Measurements from ENCODE around the gene AXIN1. TPM values are rescaled to one million over a fixed set of nuclear protein-coding genes. Genes with fewer than 3 reads are reported as not detected.
A peak's percentile ranks its signal among the peaks of the same experiment; 100 is the strongest.

The AXIN1 gene
- total and polyA plus RNA-seq, 8 donors = 8.0 to 13.6 (median 10.8) TPM

DNA sequence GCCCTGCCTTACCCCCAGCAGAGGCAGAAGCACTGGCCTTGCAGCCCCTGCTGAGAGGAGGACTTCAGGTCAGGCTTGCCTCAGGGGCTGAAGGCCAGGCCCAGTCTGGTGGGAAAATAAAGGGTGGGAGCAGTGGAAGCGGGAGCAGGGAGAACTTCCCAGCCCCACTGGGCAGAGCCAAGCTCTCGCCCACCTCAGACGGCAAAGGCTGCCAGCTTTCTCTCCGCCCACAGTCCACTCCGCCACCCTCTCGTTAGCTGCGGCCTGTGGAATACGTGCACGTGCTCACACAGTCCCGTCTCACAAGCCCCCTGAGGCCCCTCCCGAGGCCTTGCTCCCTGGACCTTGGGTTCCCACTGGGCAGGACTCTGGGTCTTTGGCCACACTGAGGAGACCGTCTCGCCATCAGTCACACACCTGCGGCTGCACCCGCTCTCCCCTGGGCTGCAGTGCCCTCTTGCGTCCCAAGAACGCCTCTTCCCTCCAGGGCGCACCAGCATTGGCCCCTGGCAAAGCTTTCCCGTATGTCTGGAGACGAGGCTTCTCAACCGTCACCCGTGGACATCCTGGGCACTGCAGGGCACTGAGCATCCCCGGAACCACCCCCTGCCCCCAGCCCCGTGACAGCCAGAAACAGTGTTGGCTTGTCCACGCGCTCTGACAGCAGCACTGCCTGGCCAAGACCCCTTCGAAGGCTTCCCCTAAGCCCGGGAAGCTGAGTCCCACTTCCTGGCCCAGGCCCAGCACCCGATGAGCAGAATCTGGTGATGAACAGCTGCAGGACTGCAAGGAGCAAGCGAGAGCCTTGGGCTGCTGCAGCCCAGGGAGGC, 9.6 kb upstream of the AXIN1 start:
- Histone ChIP-seq H3K27ac (no peak overlapping the region), H3K27me3 (no peaks in the 10 kb centered on the region), H3K4me3 (no peak overlapping the region), H3K36me3 (no peaks in the 10 kb centered on the region), H3K4me1 (no peaks in the 10 kb centered on the region), H3K9me3 (no peaks in the 10 kb centered on the region)
- TF ChIP-seq, protein P1, sequence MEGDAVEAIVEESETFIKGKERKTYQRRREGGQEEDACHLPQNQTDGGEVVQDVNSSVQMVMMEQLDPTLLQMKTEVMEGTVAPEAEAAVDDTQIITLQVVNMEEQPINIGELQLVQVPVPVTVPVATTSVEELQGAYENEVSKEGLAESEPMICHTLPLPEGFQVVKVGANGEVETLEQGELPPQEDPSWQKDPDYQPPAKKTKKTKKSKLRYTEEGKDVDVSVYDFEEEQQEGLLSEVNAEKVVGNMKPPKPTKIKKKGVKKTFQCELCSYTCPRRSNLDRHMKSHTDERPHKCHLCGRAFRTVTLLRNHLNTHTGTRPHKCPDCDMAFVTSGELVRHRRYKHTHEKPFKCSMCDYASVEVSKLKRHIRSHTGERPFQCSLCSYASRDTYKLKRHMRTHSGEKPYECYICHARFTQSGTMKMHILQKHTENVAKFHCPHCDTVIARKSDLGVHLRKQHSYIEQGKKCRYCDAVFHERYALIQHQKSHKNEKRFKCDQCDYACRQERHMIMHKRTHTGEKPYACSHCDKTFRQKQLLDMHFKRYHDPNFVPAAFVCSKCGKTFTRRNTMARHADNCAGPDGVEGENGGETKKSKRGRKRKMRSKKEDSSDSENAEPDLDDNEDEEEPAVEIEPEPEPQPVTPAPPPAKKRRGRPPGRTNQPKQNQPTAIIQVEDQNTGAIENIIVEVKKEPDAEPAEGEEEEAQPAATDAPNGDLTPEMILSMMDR (IDR thresholded peaks at IDR 0.05) = peak; percentile 61 to 77 (median 69)
- intact Hi-C loops (cut with DNase I) = loop anchor here in 1 of 3 donors (5.0 kb wide), 1 partner anchor 255 kb away; no protein-coding TSS in a partner anchor
- WGBS, 2 donors = 17 to 19% methylated on average over 30 of the region's 30 CpGs
- FAIRE-seq (no peak), ATAC-seq (peak; percentile 87 to 96 (median 93)), DNase-seq (peak; percentile 69 to 95 (median 84))

DNA sequence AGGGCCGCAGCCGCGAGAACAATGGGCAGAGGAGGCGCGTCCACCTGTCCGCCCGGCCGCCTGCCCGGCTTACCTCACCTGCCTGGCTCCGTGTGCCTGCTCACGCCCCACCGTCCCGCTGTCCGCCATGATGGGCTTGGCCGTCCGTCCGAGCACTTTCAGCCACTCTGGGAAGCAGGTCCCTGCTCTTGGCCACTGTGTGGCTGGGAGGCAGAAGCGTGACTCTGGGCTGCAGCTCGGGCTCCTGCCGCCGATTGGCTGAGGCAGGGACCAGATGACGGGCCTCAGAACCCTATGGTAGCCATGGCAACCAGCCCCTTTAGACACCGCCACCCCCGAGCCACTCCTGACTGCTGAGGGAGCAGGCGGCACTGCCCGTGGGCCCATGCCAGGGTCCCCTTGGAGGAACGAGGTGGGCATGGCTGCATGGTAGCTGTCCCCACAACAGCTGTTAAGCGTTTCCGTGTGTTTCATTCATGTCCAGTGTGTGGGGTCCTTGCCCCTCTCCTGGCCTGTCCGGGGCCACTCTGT, 8.9 kb upstream of the AXIN1 start:
- Histone ChIP-seq H3K4me1 (no peaks in the 10 kb centered on the region), H3K27me3 (no peaks in the 10 kb centered on the region), H3K27ac (no peak overlapping the region), H3K9me3 (no peaks in the 10 kb centered on the region), H3K4me3 (no peak overlapping the region), H3K36me3 (no peaks in the 10 kb centered on the region)
- FAIRE-seq (no peak), ATAC-seq (no peak), DNase-seq (peak in 4 of 6 donors; percentile 21 to 71 (median 50))
- intact Hi-C loops (cut with DNase I) = loop anchor here in 1 of 3 donors (5.0 kb wide), 1 partner anchor 254 kb away; no protein-coding TSS in a partner anchor
- TF ChIP-seq, protein P1 (IDR thresholded peaks at IDR 0.05) = no peak
- WGBS, 2 donors = 70 to 76% methylated on average over 25 to 30 of the region's 30 CpGs

DNA sequence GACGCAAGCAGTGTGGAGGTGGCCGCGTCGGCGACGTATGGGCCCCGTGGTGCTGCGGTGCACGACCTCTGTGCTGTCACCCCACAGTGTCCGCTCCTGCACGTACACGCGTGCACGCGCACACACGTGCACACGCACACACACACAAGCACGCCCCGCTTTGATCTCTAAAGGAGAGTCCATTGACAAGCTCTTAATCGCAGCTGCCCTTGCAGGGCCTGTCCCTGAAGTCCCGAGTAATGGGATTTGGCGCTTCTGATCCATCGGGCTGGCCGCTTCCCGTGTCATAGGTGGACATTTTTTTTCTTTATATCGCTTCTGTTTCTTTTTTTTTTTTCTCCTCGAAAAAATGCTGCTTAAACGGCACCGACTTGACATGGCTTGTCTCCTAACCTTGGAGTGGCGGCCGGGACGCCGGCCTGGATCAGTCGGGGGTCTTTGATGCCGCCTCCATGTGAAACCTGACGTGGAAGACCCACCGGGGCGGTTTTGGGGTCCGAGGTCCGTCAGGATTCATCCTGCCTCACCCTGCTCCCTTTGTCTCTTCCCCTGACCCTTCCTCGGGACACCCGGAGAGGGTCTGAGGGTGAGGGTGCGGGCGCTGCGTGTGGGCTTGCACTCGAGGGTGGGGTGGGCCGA, 8.3 kb upstream of the AXIN1 start:
- DNase-seq (peak in 2 of 6 donors; percentile 17 to 49), FAIRE-seq (no peak), ATAC-seq (no peak)
- Histone ChIP-seq H3K27me3 (no peaks in the 10 kb centered on the region), H3K9me3 (no peaks in the 10 kb centered on the region), H3K4me3 (no peak overlapping the region), H3K27ac (no peak overlapping the region), H3K36me3 (no peaks in the 10 kb centered on the region), H3K4me1 (no peaks in the 10 kb centered on the region)
- intact Hi-C loops (cut with DNase I) = loop anchor here in 1 of 3 donors (5.0 kb wide), 1 partner anchor 254 kb away; no protein-coding TSS in a partner anchor
- 80 to 85% methylated on average over 47 of the region's 47 CpGs for WGBS, 2 donors
- TF ChIP-seq, protein P1 (IDR thresholded peaks at IDR 0.05) = no peak

DNA sequence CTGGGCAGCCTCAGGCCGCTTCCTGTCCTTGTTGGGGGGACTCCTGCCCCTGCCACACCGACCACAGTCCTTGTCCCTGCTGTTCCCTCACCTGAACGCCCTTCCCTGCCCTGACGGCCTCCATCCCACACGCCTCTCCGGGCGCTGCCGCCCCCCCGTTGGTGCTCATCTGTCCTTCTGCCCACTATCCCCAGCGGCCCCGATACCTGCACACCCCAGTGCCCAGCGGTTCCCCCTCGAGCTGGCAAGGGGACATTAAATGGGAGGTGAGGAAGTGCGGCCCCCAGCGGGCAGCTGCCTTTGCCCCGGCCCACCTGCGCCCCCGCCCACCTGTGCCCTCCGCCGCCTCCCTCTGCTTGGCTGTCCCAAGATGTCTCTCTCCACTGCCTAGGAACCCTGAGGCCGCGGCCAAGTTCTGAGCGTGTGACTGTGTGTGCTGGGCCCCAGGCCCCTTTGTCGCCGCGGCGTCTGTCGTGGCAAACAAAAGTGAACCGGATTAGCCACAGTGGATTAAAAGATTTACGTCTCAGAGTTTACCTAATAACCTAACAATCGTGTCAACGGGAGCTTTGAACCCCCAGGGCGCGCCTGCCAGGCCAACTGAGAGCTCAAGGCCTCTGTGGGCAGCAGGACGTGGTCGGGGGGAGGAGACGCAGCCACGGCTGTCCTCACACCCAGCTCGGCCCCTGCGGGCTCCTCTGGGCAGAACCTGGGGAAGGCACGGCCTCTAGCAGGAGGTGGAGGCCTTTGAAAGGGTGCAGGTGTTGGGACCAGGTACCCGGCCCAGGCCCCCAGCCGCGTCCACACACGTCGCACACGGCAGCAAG, 7.6 kb upstream of the AXIN1 start:
- 84 to 92% methylated on average over 47 of the region's 47 CpGs for WGBS, 2 donors
- Histone ChIP-seq H3K36me3 (no peaks in the 10 kb centered on the region), H3K27me3 (no peaks in the 10 kb centered on the region), H3K4me3 (no peak overlapping the region), H3K4me1 (no peaks in the 10 kb centered on the region), H3K9me3 (no peaks in the 10 kb centered on the region), H3K27ac (no peak overlapping the region)
- FAIRE-seq (no peak), ATAC-seq (no peak), DNase-seq (peak in 3 of 6 donors; percentile 30 to 66 (median 56))
- intact Hi-C loops (cut with DNase I) = loop anchor here in 1 of 3 donors (5.0 kb wide), 1 partner anchor 253 kb away; no protein-coding TSS in a partner anchor
- TF ChIP-seq, protein P1 (IDR thresholded peaks at IDR 0.05) = no peak

Measured in pancreas (tissue), 10 donors.